ENCODE results near the gene TARS1. TPM values are rescaled to one million over a fixed set of nuclear protein-coding genes. Genes with fewer than 3 reads are reported as not detected.

TARS1 gene
- total RNA-seq, 1 experiment from 2014 or later: 417 TPM

- Histone ChIP-seq H3K79me1 (ENCODE audit: insufficient read depth, low read depth, low read length, poor library complexity, severe bottlenecking) (no peaks in the 10 kb centered on the region), H2BK5ac (ENCODE audit: insufficient read length, low read length) (no peak overlapping the region), H3T11ph (ENCODE audit: low read length) (no peak overlapping the region), H3K79me2 (ENCODE audit: insufficient read depth, low read length) (no peaks in the 10 kb centered on the region), H3K23ac (ENCODE audit: insufficient read length, low read depth, low read length) (no peak overlapping the region), H2BK12ac (ENCODE audit: insufficient read length, low read depth, low read length) (no peak overlapping the region), H3K4ac (ENCODE audit: low read depth, low read length) (no peak overlapping the region), H3K4me1 (ENCODE audit: insufficient read depth, low read length) (no peaks in the 10 kb centered on the region), H3K14ac (ENCODE audit: insufficient read depth, low read length) (no peak overlapping the region), H3K4me2 (ENCODE audit: insufficient read depth, insufficient read length, low read length) (no peak overlapping the region), H3K9me3 (ENCODE audit: control insufficient read depth, low read depth, low read length) (no peaks in the 10 kb centered on the region), H2BK120ac (ENCODE audit: low read depth, low read length, poor library complexity, severe bottlenecking) (no peak overlapping the region), H2AK5ac (ENCODE audit: insufficient read length, low read length) (no peak overlapping the region), H3K18ac (ENCODE audit: insufficient read length, low read depth, low read length) (no peak overlapping the region), H4K20me1 (ENCODE audit: control insufficient read depth, insufficient read depth, insufficient read length) (no peaks in the 10 kb centered on the region), H4K91ac (ENCODE audit: insufficient read length, low read depth, low read length) (no peak overlapping the region), H4K8ac (replicated peaks; ENCODE audit: insufficient read length, low read depth, low read length) (no peak overlapping the region), H3K9ac (ENCODE audit: extremely low read depth, insufficient read length, low read length) (no peak overlapping the region), H2BK15ac (ENCODE audit: low read depth, low read length) (no peak overlapping the region), H3K27ac (ENCODE audit: insufficient read length, low read depth, low read length) (no peak overlapping the region), H3K23me2 (ENCODE audit: insufficient read length, low read depth, low read length, poor library complexity, severe bottlenecking) (no peaks in the 10 kb centered on the region), H3K56ac (ENCODE audit: insufficient read length, low read depth, low read length) (no peak overlapping the region), H2BK20ac (ENCODE audit: low read depth, low read length, poor library complexity, severe bottlenecking) (no peak overlapping the region), H3K27me3 (ENCODE audit: insufficient read depth, low read length) (no peaks in the 10 kb centered on the region), H4K5ac (ENCODE audit: insufficient read length, low read depth, low read length) (no peak overlapping the region), H2AFZ (ENCODE audit: low read length) (no peak overlapping the region)
- peaks cover 10 to 12% of the 10 kb centered on the region in 2 experiments for H3K4me1 Mint-ChIP-seq
- no peaks in the 10 kb centered on the region for H3K9me3 Mint-ChIP-seq
- WGBS (ENCODE audit: extremely low coverage, insufficient read length, low lambda C conversion rate): no CpG with 5 or more reads among the region's 2 CpGs
- no peaks in the 10 kb centered on the region for H3K36me3 Mint-ChIP-seq (ENCODE audit: insufficient read depth in 1 of 3, low read depth in 3 of 3)
- no peak for TF ChIP-seq CTCF (conservative IDR thresholded peaks at IDR 0.05)
- no peak overlapping the region for H3K27ac Mint-ChIP-seq
- no peaks in the 10 kb centered on the region for H3K27me3 Mint-ChIP-seq (ENCODE audit: low read depth)
- H3K4me3 Mint-ChIP-seq: no peak overlapping the region
- no peak for DNase-seq
Observed at GRCh38 chr5:33403187-33403586, 37.6 kb upstream of the TARS1 start.
